ENCODE data around the gene BNIP3. TPM values are rescaled to one million over a fixed set of nuclear protein-coding genes. Genes with fewer than 3 reads are reported as not detected.
A peak's percentile ranks its signal among the peaks of the same experiment; 100 is the strongest.

Gene BNIP3
- total and polyA plus RNA-seq, 2 of the 13 experiments (the other 11 are each of a cell fraction or from before 2014, with no cell fraction given) = 73.7 to 223 TPM

DNA sequence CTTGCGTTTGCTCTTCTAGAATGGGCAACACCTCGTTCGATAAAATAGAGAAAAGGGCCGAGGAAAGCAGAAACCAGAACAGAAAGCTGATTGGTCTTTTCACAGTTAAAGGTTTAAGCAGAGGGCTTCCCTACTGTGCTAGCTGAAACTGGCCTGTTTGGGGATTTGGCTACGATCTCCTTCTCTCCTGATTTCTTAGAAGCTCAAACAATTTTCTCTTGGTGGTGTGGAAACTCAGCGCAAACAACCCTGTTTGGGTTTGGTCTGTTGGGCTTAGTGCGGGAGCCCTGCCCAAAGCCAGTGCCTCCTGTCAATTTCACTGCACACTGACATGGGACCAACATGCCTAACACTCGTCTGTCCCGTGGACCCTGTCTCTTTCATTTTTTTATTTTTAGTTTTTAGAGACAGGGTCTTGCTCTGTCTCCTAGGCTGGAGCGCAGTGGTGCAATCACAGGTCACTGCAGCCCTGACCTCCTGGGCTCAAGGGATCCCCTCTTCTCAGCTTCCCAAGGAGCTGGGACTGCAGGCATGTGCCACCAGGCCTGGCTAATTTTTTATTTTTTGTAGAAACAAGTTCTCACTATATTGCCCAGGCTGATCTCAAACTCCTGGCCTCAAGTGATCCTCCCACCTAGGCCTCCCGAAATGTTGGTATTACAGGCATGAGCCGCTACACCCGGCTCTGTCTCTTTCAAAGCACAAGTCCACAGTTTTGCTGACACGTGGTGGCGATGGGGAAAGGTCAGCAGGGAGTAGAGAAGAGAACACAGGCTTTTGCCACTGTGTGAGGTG lies 16.5 kb upstream of the BNIP3 start (continued):
- TF ChIP-seq HNF4G (IDR thresholded peaks at IDR 0.05; ENCODE audit: borderline replicate concordance, low read depth, low read length) = no peak
- TF ChIP-seq HNF4G (CRISPR knock-in tag; IDR thresholded peaks at IDR 0.05; ENCODE audit: borderline replicate concordance, low read depth) = no peak
- TF ChIP-seq ZBTB7A (CRISPR knock-in tag; IDR thresholded peaks at IDR 0.05) = peak; percentile 49; the same call in 1 of the 2 replicates
- TF ChIP-seq, protein P1, sequence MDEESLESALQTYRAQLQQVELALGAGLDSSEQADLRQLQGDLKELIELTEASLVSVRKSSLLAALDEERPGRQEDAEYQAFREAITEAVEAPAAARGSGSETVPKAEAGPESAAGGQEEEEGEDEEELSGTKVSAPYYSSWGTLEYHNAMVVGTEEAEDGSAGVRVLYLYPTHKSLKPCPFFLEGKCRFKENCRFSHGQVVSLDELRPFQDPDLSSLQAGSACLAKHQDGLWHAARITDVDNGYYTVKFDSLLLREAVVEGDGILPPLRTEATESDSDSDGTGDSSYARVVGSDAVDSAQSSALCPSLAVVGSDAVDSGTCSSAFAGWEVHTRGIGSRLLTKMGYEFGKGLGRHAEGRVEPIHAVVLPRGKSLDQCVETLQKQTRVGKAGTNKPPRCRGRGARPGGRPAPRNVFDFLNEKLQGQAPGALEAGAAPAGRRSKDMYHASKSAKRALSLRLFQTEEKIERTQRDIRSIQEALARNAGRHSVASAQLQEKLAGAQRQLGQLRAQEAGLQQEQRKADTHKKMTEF (CRISPR knock-in tag; IDR thresholded peaks at IDR 0.05) = no peak
- peak; percentile 6; the same call in 1 of the 2 replicates for TF ChIP-seq ZNF644 (CRISPR knock-in tag; IDR thresholded peaks at IDR 0.05; ENCODE audit: low read depth)
- TF ChIP-seq, protein P2, sequence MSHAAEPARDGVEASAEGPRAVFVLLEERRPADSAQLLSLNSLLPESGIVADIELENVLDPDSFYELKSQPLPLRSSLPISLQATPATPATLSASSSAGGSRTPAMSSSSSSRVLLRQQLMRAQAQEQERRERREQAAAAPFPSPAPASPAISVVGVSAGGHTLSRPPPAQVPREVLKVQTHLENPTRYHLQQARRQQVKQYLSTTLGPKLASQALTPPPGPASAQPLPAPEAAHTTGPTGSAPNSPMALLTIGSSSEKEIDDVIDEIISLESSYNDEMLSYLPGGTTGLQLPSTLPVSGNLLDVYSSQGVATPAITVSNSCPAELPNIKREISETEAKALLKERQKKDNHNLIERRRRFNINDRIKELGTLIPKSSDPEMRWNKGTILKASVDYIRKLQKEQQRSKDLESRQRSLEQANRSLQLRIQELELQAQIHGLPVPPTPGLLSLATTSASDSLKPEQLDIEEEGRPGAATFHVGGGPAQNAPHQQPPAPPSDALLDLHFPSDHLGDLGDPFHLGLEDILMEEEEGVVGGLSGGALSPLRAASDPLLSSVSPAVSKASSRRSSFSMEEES (CRISPR knock-in tag; IDR thresholded peaks at IDR 0.05) = peak; percentile 74; the same call in 1 of the 2 replicates
- TF ChIP-seq HOXA5 (CRISPR knock-in tag; IDR thresholded peaks at IDR 0.05) = no peak
- no peak for TF ChIP-seq ZNF670 (CRISPR knock-in tag; IDR thresholded peaks at IDR 0.05; ENCODE audit: borderline replicate concordance)
- TF ChIP-seq, protein P3, sequence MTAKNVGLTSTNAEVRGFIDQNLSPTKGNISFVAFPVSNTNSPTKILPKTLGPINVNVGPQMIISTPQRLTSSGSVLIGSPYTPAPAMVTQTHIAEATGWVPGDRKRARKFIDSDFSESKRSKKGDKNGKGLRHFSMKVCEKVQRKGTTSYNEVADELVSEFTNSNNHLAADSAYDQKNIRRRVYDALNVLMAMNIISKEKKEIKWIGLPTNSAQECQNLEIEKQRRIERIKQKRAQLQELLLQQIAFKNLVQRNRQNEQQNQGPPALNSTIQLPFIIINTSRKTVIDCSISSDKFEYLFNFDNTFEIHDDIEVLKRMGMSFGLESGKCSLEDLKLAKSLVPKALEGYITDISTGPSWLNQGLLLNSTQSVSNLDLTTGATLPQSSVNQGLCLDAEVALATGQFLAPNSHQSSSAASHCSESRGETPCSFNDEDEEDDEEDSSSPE (CRISPR knock-in tag; IDR thresholded peaks at IDR 0.05) = peak; percentile 50; the same call in 1 of the 2 replicates
- peak; percentile 24; the same call in 1 of the 2 replicates for TF ChIP-seq ZNF441 (CRISPR knock-in tag; IDR thresholded peaks at IDR 0.05; ENCODE audit: borderline replicate concordance)
- no peak for TF ChIP-seq ZNF678 (CRISPR knock-in tag; IDR thresholded peaks at IDR 0.05)
- no peak for TF ChIP-seq SRY (CRISPR knock-in tag; IDR thresholded peaks at IDR 0.05)
- TF ChIP-seq, protein P4, sequence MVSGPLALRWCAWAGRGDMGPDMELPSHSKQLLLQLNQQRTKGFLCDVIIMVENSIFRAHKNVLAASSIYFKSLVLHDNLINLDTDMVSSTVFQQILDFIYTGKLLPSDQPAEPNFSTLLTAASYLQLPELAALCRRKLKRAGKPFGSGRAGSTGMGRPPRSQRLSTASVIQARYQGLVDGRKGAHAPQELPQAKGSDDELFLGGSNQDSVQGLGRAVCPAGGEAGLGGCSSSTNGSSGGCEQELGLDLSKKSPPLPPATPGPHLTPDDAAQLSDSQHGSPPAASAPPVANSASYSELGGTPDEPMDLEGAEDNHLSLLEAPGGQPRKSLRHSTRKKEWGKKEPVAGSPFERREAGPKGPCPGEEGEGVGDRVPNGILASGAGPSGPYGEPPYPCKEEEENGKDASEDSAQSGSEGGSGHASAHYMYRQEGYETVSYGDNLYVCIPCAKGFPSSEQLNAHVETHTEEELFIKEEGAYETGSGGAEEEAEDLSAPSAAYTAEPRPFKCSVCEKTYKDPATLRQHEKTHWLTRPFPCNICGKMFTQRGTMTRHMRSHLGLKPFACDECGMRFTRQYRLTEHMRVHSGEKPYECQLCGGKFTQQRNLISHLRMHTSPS (CRISPR knock-in tag; IDR thresholded peaks at IDR 0.05; ENCODE audit: low read depth) = no peak
- TF ChIP-seq, protein P5, sequence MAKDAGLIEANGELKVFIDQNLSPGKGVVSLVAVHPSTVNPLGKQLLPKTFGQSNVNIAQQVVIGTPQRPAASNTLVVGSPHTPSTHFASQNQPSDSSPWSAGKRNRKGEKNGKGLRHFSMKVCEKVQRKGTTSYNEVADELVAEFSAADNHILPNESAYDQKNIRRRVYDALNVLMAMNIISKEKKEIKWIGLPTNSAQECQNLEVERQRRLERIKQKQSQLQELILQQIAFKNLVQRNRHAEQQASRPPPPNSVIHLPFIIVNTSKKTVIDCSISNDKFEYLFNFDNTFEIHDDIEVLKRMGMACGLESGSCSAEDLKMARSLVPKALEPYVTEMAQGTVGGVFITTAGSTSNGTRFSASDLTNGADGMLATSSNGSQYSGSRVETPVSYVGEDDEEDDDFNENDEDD (CRISPR knock-in tag; IDR thresholded peaks at IDR 0.05; ENCODE audit: borderline replicate concordance) = peak; percentile 65; the same call in 1 of the 2 replicates
- peak; percentile 67 for TF ChIP-seq NR2F6 (IDR thresholded peaks at IDR 0.05)
- TF ChIP-seq NR2F6 (CRISPR knock-in tag; IDR thresholded peaks at IDR 0.05) = 0 out of 2 replicates have a peak, but pooled peaks have one; percentile 54
- peak; percentile 28; the same call in 1 of the 2 replicates for TF ChIP-seq YEATS4 (CRISPR knock-in tag; IDR thresholded peaks at IDR 0.05; ENCODE audit: borderline replicate concordance)
- TF ChIP-seq, protein P6, sequence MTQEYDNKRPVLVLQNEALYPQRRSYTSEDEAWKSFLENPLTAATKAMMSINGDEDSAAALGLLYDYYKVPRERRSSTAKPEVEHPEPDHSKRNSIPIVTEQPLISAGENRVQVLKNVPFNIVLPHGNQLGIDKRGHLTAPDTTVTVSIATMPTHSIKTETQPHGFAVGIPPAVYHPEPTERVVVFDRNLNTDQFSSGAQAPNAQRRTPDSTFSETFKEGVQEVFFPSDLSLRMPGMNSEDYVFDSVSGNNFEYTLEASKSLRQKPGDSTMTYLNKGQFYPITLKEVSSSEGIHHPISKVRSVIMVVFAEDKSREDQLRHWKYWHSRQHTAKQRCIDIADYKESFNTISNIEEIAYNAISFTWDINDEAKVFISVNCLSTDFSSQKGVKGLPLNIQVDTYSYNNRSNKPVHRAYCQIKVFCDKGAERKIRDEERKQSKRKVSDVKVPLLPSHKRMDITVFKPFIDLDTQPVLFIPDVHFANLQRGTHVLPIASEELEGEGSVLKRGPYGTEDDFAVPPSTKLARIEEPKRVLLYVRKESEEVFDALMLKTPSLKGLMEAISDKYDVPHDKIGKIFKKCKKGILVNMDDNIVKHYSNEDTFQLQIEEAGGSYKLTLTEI (CRISPR knock-in tag; conservative IDR thresholded peaks at IDR 0.05) = no peak
- no peak for TF ChIP-seq BHLHE40 (IDR thresholded peaks at IDR 0.05; ENCODE audit: low read length)
- peak; percentile 1 for TF ChIP-seq ZNF781 (CRISPR knock-in tag; IDR thresholded peaks at IDR 0.05; ENCODE audit: borderline replicate concordance, not compliant biosample characterization)

Measured in HepG2 (cell line).